Measurements from ENCODE around the gene CXorf38. TPM values are rescaled to one million over a fixed set of nuclear protein-coding genes. Genes with fewer than 3 reads are reported as not detected.
"Not testable (repeated sequence)": the region's sequence is repeated elsewhere in the genome, so short reads cannot be mapped to it uniquely, and the experiment has no call there.

CXorf38 gene
- total RNA-seq, 4 donors from 2014 or later, result 5.4 to 10.8 (median 9.2) TPM

- TF ChIP-seq EP300 (IDR thresholded peaks at IDR 0.05), result no peak
- TF ChIP-seq POLR2A (IDR thresholded peaks at IDR 0.05; ENCODE audit: low read depth), result no peak
- TF ChIP-seq POLR2AphosphoS5 (IDR thresholded peaks at IDR 0.05), result no peak
- TF ChIP-seq CTCF (IDR thresholded peaks at IDR 0.05), result no peak
- Histone ChIP-seq H3K4me3 (no peak overlapping the region), H3K9me3 (no peaks in the 10 kb centered on the region), H3K4me1 (peaks cover 0 to 25% (median 20%) of the 10 kb centered on the region in 4 donors), H3K27me3 (no peaks in the 10 kb centered on the region), H3K36me3 (no peaks in the 10 kb centered on the region), H3K27ac (replicated peaks in 1 of 4) (no peak overlapping the region)
- intact Hi-C loops (cut with DNase I), result no loop called here
- DNase-seq (ENCODE audit: extremely low spot score), result no peak
- 77% methylated on average over 2 of the region's 2 CpGs for WGBS
These were observed 64.5 kb downstream of the CXorf38 start for GRCh38 chrX:40582811-40583210.

- H3K27me3 ChIP-seq; H3K27ac ChIP-seq (replicated peaks in 1 of 4); H3K9me3 ChIP-seq; H3K36me3 ChIP-seq; DNase-seq (ENCODE audit: extremely low spot score); intact Hi-C loops (cut with DNase I): not testable (repeated sequence)
- H3K4me1 ChIP-seq, result peaks cover 0 to 25% (median 20%) of the 10 kb centered on the region in 4 donors
- H3K4me3 ChIP-seq, result peak overlapping the region in 1 of 4 donors; percentile 77
- WGBS, result 89% methylated on average over 13 of the region's 13 CpGs
These were observed 65.2 kb downstream of the CXorf38 start for GRCh38 chrX:40582178-40582577.

- Histone ChIP-seq H3K4me1 (peaks cover 0 to 25% (median 20%) of the 10 kb centered on the region in 4 donors), H3K9me3 (no peaks in the 10 kb centered on the region), H3K4me3 (peak overlapping the region; percentile 63 to 87 (median 71)), H3K27me3 (no peaks in the 10 kb centered on the region), H3K27ac (replicated peaks in 1 of 4) (peak overlapping the region; percentile 81 to 95 (median 89)), H3K36me3 (no peaks in the 10 kb centered on the region)
- intact Hi-C loops (cut with DNase I), result no loop called here
- DNase-seq (ENCODE audit: extremely low spot score), result no peak
- no peak for TF ChIP-seq EP300 (IDR thresholded peaks at IDR 0.05)
- no peak for TF ChIP-seq CTCF (IDR thresholded peaks at IDR 0.05)
- no peak for TF ChIP-seq POLR2A (IDR thresholded peaks at IDR 0.05; ENCODE audit: low read depth)
- no peak for TF ChIP-seq POLR2AphosphoS5 (IDR thresholded peaks at IDR 0.05)
- 43% methylated on average over 15 of the region's 15 CpGs for WGBS
These were observed 65.9 kb downstream of the CXorf38 start for GRCh38 chrX:40581336-40581920.

GRCh38 chrX:40580537-40581335 lies 66.6 kb downstream of the CXorf38 start, which contains the start of gene ATP6AP2:
Gene ATP6AP2, plus strand, starts transcription at chrX:40580970. Its CDS starts 96 bp downstream, at chrX:40581066.
- DNase-seq (ENCODE audit: extremely low spot score), result peak; percentile 95
- intact Hi-C loops (cut with DNase I), result no loop called here
- 34% methylated on average over 47 of the region's 89 CpGs for WGBS
- H3K4me1 ChIP-seq, result peaks cover 0 to 25% (median 20%) of the 10 kb centered on the region in 4 donors
- H3K27ac ChIP-seq (replicated peaks in 1 of 4), result peak within 1 kb of the TSS; percentile 81 to 95 (median 89)
- no peaks in the 10 kb centered on the region for H3K36me3 ChIP-seq
- H3K27me3 ChIP-seq, result no peaks in the 10 kb centered on the region
- no peaks in the 10 kb centered on the region for H3K9me3 ChIP-seq
- H3K4me3 ChIP-seq, result peak within 1 kb of the TSS; percentile 63 to 87 (median 71)
- peak; percentile 85 to 95 for TF ChIP-seq POLR2AphosphoS5 (IDR thresholded peaks at IDR 0.05)
- TF ChIP-seq EP300 (IDR thresholded peaks at IDR 0.05), result no peak
- no peak for TF ChIP-seq CTCF (IDR thresholded peaks at IDR 0.05)
- TF ChIP-seq POLR2A (IDR thresholded peaks at IDR 0.05; ENCODE audit: low read depth), result peak; percentile 68

- intact Hi-C loops (cut with DNase I), result no loop called here
- H3K36me3 ChIP-seq, result no peaks in the 10 kb centered on the region
- H3K27me3 ChIP-seq, result no peaks in the 10 kb centered on the region
- H3K4me3 ChIP-seq, result peak overlapping the region; percentile 63 to 87 (median 71)
- peaks cover 0 to 25% (median 20%) of the 10 kb centered on the region in 4 donors for H3K4me1 ChIP-seq
- TF ChIP-seq POLR2AphosphoS5 (IDR thresholded peaks at IDR 0.05) (no peak), EP300 (IDR thresholded peaks at IDR 0.05) (no peak), POLR2A (IDR thresholded peaks at IDR 0.05; ENCODE audit: low read depth) (no peak), CTCF (IDR thresholded peaks at IDR 0.05) (no peak)
- 48% methylated on average over 12 of the region's 12 CpGs for WGBS
- no peaks in the 10 kb centered on the region for H3K9me3 ChIP-seq
- peak overlapping the region; percentile 81 to 95 (median 89) for H3K27ac ChIP-seq (replicated peaks in 1 of 4)
- DNase-seq (ENCODE audit: extremely low spot score), result no peak
These were observed 67.3 kb downstream of the CXorf38 start for GRCh38 chrX:40579900-40580536.

Data from esophagus muscularis mucosa (tissue), 4 donors.